NCI-H1105 treated with DMSO at 0.1 percent for 48 hours (cell line): ENCODE results near the gene SLC25A10.

Experiments
- DNase-seq: peaks from one replicate; lab custom pipeline; 2025; lab: John Stamatoyannopoulos, UW

Gene SLC25A10

DNA sequence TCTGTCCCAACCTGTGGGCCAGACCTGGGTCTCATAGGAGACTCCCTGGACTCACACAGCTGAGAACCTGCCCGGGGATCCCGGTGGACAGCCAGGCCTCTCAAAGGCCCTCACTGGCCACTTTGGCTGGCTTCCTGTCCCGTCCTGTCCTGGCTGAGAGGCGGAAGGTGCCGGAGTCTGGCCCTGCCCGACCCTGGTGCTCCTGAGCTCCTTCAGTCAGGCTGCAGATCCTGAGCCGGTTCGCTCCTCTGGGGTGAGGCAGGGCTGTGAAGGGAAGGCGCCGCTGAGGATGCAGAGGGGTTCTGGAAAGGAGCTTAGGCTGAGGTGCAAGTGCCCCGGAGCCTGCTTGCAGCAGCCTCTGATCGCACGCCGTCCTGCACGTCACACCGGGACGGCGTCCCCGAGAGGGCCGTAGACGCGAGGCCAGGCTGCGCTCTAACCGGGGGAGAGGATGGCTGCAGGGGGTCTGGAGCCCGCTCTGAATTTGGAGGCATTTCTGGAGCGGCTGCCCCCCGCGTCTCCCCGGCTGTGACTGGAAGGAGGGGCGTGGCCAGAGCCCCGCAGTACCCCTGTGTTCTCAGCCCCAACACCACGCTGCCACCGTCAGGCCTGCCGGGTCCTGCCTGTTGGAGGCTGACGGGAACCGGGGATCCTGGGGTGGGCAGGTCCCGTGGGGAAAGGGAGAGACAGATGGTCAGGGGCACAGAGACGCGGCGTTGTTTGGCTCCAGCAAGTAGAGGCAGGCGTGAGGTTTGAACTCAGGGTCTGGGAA, 24.1 kb upstream of the SLC25A10 start:
- no peak for DNase-seq

DNA sequence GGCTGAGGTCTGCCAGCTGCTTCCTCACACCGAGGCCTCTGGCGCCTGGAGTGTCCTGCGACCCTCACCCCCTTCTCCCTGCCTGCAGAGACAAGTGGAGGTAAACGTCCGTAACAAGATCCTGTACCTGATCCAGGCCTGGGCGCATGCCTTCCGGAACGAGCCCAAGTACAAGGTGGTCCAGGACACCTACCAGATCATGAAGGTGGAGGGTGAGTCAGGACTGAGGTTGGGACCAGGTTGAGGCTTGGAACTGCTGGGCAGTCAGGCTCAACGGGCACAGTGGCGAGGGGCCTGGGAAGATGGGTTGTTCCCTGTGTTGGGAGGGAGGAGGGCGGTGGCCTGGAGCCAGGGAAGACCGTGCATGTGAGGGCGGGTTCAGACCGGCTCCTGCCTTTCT, 23.5 kb upstream of the SLC25A10 start:
- no peak for DNase-seq

DNA sequence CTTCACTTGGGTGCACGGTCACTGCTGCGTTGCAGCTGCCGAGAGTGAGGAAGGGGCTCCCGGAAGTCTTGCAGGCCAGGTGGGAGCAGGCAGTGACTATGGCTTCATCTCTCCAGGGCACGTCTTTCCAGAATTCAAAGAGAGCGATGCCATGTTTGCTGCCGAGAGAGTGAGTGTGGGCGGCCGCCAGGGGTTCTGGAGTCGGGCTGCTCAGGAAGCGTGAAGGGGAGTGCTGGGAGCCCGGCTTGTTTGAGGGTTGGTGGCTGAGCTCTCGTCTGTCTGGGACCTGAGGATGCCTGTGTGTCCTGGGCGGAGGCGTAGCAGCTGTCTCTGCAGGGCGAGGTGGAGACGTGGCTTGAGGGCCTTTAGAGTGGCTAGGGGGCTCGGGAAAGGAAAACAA, 22.0 kb upstream of the SLC25A10 start:
- DNase-seq, result no peak

DNA sequence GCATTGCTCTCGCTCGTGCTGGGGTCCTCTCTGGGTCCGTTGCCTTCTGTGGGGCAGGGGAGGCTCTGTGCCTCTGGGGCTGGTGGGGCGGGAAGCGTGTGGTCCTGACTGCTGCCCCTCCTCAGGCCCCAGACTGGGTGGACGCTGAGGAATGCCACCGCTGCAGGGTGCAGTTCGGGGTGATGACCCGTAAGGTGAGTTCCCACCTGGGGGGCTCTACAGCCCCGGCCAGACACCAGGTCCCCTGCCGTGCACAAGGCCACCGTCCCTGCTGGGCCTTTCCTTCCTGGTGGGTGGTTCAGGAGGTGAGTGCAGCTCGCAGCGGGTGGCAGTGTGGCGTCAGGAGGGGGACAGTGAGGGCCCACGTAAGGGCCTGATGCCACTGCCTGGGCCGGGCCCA, 21.5 kb upstream of the SLC25A10 start:
- DNase-seq, result no peak

DNA sequence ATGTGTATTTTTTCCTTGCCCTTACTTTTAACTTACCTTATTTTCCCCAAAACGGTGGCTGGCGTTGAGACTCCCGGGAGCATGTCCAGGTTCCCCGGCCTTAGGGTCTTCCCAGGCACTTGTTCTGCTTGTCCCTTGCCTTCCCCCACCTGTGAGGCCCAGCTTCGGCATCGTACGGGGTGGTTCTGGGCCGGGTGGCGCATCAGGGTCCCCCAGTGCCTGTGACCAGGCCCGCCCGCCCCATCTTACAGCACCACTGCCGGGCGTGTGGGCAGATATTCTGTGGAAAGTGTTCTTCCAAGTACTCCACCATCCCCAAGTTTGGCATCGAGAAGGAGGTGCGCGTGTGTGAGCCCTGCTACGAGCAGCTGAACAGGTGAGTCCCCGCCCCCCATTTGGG, 20.9 kb upstream of the SLC25A10 start:
- DNase-seq, result no peak

GRCh38 chr17:81691608-81692007, 20.5 kb upstream of the SLC25A10 start:
- no peak for DNase-seq

DNA sequence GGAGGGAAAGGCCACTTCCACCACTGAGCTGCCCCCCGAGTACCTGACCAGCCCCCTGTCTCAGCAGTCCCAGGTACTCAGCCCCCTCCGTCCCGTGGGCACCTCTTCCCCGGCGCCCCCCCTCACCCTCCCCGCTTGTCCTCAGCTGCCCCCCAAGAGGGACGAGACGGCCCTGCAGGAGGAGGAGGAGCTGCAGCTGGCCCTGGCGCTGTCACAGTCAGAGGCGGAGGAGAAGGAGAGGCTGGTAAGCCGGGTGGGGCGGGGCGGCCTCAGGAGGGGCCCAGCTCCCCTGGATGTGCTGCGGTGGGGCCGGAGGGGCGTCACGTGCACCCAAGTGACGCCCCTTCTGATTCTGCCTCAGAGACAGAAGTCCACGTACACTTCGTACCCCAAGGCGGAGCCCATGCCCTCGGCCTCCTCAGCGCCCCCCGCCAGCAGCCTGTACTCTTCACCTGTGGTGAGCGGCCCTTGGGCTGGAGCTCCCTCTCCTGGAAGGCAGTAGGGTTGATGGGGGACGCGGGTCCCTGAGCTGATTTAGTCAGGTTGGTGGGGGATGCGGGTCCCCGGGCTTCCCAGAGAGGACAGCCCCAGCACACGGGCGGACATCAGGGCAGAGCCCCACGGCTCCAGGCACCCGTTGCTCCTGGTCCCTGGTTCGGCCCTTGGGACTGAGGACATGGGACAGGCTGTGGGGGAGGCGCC, 18.4 kb upstream of the SLC25A10 start:
- no peak for DNase-seq

DNA sequence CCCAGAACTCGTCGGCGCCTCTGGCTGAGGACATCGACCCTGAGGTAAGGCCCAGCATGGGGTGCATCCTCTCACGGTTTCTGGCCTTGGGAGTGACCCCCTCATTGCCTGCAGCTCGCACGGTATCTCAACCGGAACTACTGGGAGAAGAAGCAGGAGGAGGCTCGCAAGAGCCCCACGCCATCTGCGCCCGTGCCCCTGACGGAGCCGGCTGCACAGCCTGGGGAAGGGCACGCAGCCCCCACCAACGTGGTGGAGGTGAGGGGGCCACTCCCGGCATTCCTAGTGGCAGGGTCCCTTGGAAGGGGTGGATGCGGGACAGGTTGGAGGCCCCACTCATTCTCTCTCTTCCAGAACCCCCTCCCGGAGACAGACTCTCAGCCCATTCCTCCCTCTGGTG, 17.3 kb upstream of the SLC25A10 start:
- no peak for DNase-seq

DNA sequence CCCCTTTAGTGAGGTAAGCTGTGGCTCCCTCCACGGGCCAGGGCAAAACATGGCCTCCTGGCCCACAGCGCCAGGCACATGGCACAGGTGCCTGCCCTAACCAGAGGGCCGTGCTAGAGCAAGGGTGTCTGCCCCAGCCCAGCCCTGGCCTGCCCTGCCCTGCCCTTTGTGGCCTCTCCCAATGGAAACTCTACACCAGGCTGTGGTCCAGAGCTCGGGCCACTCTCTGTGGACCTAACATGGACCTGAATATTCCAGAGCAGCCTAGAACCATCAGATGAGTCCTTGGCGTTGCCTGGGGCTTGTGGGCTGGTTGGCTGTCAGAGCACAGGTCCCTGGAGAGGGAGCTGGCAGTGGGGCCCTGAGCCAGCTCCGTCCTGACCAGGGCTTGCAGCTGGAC, 16.9 kb upstream of the SLC25A10 start:
- no peak for DNase-seq

DNA sequence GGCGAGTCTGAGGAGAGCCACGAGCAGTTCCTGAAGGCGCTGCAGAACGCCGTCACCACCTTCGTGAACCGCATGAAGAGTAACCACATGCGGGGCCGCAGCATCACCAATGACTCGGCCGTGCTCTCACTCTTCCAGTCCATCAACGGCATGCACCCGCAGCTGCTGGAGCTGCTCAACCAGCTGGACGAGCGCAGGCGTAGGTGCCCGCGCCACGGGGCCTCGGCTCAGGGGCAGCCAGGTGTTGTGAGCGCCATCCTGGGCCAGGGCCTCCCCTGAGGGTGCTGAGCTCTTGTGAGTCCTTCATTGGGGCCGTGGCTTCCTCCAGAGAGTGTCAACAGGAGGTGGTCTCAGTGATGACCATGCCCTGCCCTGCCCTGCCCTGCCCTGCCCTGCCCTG, 16.3 kb upstream of the SLC25A10 start:
- no peak for DNase-seq

DNA sequence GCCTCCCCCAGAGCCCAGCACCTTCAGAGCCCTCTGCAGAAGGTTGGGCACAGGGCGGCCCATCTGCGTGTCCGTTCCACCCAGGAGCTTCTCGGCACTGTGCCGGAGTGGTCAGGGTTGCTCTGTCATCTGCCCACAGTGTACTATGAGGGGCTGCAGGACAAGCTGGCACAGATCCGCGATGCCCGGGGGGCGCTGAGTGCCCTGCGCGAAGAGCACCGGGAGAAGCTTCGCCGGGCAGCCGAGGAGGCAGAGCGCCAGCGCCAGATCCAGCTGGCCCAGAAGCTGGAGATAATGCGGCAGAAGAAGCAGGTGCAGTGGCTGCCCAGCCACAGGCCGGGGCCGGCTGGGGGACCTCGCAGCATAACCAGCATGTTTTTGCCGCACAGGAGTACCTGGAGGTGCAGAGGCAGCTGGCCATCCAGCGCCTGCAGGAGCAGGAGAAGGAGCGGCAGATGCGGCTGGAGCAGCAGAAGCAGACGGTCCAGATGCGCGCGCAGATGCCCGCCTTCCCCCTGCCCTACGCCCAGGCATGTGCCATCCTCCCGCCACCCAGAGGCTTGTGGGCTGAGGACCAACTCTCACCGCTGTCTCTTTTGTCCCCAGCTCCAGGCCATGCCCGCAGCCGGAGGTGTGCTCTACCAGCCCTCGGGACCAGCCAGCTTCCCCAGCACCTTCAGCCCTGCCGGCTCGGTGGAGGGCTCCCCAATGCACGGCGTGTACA, 15.7 kb upstream of the SLC25A10 start:
- no peak for DNase-seq

- DNase-seq, result no peak
Measured at GRCh38 chr17:81697261-81698044, 14.6 kb upstream of the SLC25A10 start.

GRCh38 chr17:81700353-81701287, 11.5 kb upstream of the SLC25A10 start:
- no peak for DNase-seq

DNA sequence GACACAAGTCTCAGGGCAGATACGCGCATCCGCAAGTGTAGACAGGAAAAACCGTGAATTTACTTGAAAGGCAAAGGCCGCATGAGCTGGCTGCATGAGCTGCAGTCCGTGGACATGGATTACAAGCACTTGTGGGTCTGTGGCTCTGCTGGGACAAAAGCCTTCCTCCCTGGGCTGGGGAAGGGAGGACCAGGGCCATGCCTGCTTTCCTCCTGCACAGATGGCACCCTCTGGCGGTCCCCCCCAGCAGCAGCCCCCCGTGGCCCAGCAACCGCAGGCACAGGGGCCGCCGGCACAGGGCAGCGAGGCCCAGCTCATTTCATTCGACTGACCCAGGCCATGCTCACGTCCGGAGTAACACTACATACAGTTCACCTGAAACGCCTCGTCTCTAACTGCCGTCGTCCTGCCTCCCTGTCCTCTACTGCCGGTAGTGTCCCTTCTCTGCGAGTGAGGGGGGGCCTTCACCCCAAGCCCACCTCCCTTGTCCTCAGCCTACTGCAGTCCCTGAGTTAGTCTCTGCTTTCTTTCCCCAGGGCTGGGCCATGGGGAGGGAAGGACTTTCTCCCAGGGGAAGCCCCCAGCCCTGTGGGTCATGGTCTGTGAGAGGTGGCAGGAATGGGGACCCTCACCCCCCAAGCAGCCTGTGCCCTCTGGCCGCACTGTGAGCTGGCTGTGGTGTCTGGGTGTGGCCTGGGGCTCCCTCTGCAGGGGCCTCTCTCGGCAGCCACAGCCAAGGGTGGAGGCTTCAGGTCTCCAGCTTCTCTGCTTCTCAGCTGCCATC, 10.6 kb upstream of the SLC25A10 start:
- no peak for DNase-seq

GRCh38 chr17:81702934-81703746, 8.9 kb upstream of the SLC25A10 start, which contains the start of gene MRPL12:
Gene MRPL12 (plus strand): TSS chr17:81703367. CDS start chr17:81703502, 135 bp downstream.
- peak; percentile 88 for DNase-seq

- no peak for DNase-seq
Measured at GRCh38 chr17:81703747-81704654, 8.1 kb upstream of the SLC25A10 start.

GRCh38 chr17:81705518-81706231, 6.4 kb upstream of the SLC25A10 start:
- DNase-seq, result no peak

- DNase-seq, result no peak
Measured at GRCh38 chr17:81706232-81706611, 5.9 kb upstream of the SLC25A10 start.
